Stimulated activated CD8-positive, alpha-beta memory T cell treated with anti-CD3 and anti-CD28 coated beads, Interleukin-2, amount 100 ng/mL, for 48 hours (primary cell): ENCODE data around the gene LIN37.
"Not testable (repeated sequence)": the region's sequence is repeated elsewhere in the genome, so short reads cannot be mapped to it uniquely, and the experiment has no call there.

ENCODE experiments used
- DNase-seq, 2 donors: peaks; one replicate each; pipeline ENCODE4 v3.0.0-alpha.2; 2020; ENCODE audit warnings: low read depth in 2 of 2

Gene LIN37

GRCh38 chr19:35789195-35789977 lies 41.0 kb downstream of the LIN37 start:
- no peak for DNase-seq

DNA sequence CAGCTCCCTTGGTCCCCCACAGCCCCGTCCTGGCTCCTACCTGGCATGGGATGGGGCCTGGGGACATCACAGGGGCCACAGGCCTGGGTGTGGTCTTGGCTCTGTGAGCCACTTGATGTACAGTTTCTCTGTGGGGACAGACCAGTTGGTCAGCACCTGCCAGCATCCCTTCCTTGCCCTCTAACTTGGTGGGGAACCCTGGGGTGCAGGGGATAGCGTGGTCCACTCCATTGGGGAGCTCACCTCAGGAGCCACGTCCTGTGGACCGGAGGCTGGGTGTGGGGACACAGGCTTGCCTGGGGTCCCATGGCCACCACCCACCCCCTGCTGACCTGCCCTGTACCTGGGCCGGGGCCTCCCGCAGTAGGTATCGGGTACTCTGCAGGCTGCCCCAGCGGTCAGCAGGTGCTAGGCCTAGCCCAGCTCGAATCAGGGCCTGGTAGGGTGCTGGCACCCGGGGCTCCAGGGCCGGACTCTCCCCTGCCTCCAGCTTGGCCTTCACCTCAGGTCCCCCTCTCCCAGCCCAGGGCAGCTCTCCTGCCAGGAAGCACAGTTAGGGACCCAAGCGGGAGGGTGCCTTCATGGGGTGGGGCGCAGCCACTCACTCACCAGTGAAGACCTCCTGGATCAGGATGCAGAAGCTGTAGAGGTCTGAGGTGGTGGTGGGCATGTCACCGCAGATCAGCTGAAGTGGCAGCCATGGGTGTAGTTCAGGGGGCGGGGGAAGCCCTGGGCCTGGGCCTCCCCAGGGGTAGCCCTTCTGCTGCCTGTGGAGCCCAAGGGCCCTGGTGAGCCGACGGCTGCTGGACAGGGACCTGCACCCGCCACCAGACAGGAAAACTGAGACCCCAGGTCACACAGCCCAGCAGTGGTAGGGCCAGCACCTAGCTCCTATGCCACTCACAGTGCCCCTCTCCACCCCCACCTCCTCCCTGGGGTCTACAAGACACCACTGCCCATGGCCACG lies 41.9 kb downstream of the LIN37 start:
- no peak for DNase-seq

- no peak for DNase-seq
These were observed 42.8 kb downstream of the LIN37 start for GRCh38 chr19:35790981-35791813.

DNA sequence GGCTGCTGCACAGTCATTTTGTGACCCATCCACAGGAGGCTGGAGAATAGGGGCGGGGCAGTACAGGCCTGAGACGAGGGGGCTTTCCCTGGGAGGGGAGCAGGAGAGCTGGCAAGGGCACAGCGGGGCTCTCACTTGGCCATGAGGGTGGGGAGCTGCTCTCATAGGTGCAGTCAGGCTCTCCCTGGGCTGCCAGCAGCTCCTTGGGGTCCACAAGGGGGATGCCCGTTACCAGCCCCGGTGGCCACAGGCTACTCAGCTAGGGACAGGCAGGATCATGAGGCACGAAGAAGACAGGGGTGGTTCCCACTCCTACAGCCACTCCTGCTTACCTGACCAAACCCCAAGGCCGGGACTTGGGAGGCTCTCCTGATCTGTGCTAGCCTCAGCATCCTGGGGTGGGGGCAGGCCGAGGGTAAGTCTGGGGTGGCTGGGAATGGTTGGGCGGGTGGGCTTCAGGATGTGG lies 43.5 kb downstream of the LIN37 start:
- DNase-seq, result no peak

GRCh38 chr19:35792312-35792711 lies 43.9 kb downstream of the LIN37 start:
- no peak for DNase-seq

DNA sequence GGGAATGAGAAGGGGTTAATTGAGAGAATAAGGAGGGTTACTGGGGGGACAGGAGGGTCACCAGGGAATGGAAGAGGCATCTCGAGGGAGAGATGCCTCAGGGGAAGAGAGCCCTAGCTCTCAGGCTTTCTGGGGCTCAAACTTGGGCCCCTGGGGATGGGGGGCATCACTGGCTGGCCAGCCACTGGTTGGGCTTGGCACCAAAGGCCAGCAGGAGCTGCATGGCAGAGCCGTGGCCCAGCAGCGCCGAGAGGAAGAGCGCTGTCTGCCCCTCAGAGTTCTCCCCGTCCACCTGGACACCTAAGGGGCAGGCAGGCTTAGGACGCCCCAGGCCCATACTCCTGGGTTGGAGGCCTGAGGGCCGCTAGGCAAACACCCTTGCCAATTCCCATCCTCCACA lies 44.5 kb downstream of the LIN37 start:
- DNase-seq, result no peak

DNA sequence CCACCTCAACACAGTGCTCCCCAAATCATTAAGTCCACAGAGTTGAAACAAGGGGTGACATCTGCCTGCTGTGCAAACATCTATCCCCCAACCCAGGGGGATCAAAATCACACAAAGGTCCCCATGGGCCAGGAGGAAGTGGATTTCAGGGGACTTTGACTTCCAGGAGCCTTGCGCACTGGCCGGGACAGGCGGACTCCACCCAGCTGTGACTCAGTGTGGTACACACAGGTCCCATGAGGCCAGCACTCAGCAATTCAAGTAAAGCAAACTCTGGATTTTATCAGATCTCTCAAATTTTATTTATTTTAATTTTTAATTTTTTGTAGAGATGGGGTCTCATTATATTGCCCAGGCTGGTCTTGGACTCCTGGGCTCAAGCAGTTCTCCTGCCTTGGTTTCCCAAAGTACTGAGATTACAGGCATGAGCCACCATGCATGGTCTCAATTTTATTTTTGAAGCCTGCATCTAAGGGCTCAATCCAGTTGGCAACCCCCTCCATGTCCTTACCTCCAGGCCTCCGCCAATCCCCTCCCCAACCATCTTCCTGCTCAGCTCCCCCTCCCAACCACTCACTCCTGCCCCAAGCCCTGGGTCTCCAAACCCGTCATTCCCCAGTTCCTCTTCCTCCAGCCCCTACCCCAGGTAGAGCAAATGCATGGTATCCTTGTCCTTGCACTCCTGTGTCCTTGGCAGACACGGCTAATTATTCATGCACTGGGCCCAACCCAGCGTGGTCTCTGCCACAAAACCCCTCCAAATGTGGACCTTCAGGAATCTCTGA lies 45.2 kb downstream of the LIN37 start:
- DNase-seq, result no peak

DNA sequence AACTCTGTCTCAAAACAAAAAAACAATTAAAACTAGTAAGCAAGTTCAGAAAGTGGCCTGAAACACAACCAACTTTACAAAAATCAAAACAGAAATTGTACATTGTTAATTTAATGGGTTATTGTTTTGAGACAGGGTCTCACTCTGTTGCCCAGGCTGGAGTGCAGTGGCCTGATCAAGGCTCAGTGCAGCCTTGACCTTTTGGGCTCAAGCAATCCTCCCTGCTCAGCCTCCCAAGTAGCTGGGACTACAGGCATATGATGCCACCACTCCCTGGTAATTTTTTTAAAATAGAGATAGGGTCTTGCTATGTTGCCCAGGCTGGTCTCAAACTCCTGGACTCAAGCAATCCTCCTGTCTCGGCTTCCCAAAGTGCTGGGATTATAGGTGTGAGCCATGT lies 47.2 kb downstream of the LIN37 start:
- not testable (repeated sequence) for DNase-seq

- DNase-seq, result no peak
These were observed 48.5 kb downstream of the LIN37 start for GRCh38 chr19:35796645-35797542.

DNA sequence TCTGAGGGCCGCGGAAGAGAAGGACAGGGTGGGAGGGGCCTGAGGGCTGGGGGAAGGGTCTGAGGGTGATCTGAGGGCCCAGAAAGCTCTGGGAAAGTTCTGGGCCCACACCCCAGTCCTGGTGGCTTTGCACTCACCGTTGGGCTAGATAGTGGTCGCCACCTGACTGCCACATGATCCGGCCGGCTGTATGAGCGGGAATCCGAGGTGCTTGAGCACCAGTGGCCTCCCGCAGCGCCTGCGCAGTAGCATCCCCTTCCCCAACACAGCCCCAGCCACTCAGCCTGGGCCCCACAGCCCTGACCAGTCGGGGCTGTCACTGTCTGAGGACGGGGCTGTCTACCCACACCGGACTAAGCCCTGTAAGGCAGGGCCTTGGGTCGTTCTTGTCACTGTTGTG lies 49.3 kb downstream of the LIN37 start:
- peak in 1 of 2 donors; percentile 8 for DNase-seq

DNA sequence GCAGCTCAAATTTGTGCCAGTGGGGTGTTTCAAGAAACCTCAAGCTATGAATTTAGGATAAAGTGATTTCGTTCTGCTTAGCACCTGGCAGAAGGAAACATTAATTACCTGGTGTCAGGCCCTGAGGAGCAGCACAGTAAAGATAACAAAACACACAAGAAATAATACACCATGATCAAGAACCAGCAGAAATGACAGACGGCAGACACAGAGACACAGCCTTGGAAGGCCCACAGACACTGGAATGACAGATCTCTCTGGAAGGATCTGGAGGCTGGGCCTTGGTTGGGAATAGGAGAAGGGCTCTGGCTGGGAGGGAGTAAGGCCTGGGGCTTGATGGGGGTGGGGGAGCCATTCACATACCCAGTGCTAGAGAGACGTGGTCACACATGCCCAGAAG lies 53.5 kb downstream of the LIN37 start:
- DNase-seq, result no peak
